SK-N-SH treated with all-trans-retinoic acid at 6 μM for 48 hours (cell line): ENCODE results near the gene DLG2.
"Not testable (repeated sequence)": the region's sequence is repeated elsewhere in the genome, so short reads cannot be mapped to it uniquely, and the experiment has no call there.

ENCODE experiments used
- ATAC-seq: fragments of 200-7000 bp; cut with Tn5 transposase; 3 replicates; pipeline ENCODE4 v1.9.1; 2020; ENCODE audit warnings: mild to moderate bottlenecking, moderate library complexity
- ARNTL ChIP-seq: fragments of 450-650 bp; formaldehyde crosslinking; IDR thresholded peaks from 2 replicates; pipeline ENCODE4 v1.5.0; 2020; ENCODE audit warnings: low read depth, mild to moderate bottlenecking, moderate library complexity, borderline replicate concordance
- BACH2 ChIP-seq: fragments of 250-450 bp; sonication (Bioruptor Pico); IDR thresholded peaks from 2 replicates; pipeline ENCODE4 v1.9.0; 2021; ENCODE audit warnings: mild to moderate bottlenecking, borderline replicate concordance
- CSDC2 ChIP-seq: fragments of 250-450 bp; sonication (Bioruptor Pico); IDR thresholded peaks from 2 replicates; pipeline ENCODE4 v1.5.0; 2020; ENCODE audit warnings: mild to moderate bottlenecking, moderate library complexity
- CSRNP3 ChIP-seq: fragments of 250-450 bp; sonication (Bioruptor Pico); IDR thresholded peaks from 2 replicates; pipeline ENCODE4 v1.5.1; 2021; ENCODE audit warnings: mild to moderate bottlenecking, moderate library complexity
- ESRRG ChIP-seq: fragments of 250-450 bp; sonication (Bioruptor Pico); IDR thresholded peaks from 2 replicates; pipeline ENCODE4 v1.6.1; 2021; ENCODE audit warnings: mild to moderate bottlenecking
- GLIS3 ChIP-seq: fragments of 250-450 bp; sonication (Bioruptor Pico); IDR thresholded peaks from 2 replicates; pipeline ENCODE4 v1.5.0; 2020; ENCODE audit warnings: mild to moderate bottlenecking, moderate library complexity
- ISL1 ChIP-seq: fragments of 250-450 bp; sonication (Bioruptor Pico); IDR thresholded peaks from 2 replicates; pipeline ENCODE4 v2.1.2; 2022; ENCODE audit warnings: mild to moderate bottlenecking, moderate library complexity
- OSR1 ChIP-seq: fragments of 250-450 bp; sonication (Bioruptor Pico); IDR thresholded peaks from 2 replicates; pipeline ENCODE4 v1.8.0; 2022; ENCODE audit warnings: moderate library complexity, mild to moderate bottlenecking, inconsistent platforms
- PATZ1 ChIP-seq: fragments of 250-450 bp; sonication (Bioruptor Pico); IDR thresholded peaks from 2 replicates; pipeline ENCODE4 v1.8.0; 2020; ENCODE audit warnings: mild to moderate bottlenecking, moderate library complexity, borderline replicate concordance
- POU6F1 ChIP-seq: fragments of 250-450 bp; sonication (Bioruptor Pico); IDR thresholded peaks from 2 replicates; pipeline ENCODE4 v1.8.0; 2021; ENCODE audit warnings: low read depth, mild to moderate bottlenecking, moderate library complexity, borderline replicate concordance
- PPARA ChIP-seq: fragments of 250-450 bp; sonication (Bioruptor Pico); IDR thresholded peaks from 2 replicates; pipeline ENCODE4 v1.5.0; 2020; ENCODE audit warnings: mild to moderate bottlenecking, borderline replicate concordance
- RARB ChIP-seq: fragments of 250-450 bp; sonication (Bioruptor Pico); IDR thresholded peaks from 2 replicates; pipeline ENCODE4 v1.8.0; 2021; ENCODE audit warnings: mild to moderate bottlenecking, moderate library complexity
- SNAI2 ChIP-seq: fragments of 250-450 bp; sonication (Bioruptor Pico); IDR thresholded peaks from 2 replicates; pipeline ENCODE4 v1.5.0; 2020; ENCODE audit warnings: mild to moderate bottlenecking, moderate library complexity
- ZC3H10 ChIP-seq: fragments of 250-450 bp; sonication (Bioruptor Pico); IDR thresholded peaks from 2 replicates; pipeline ENCODE4 v1.5.1; 2021; ENCODE audit warnings: mild to moderate bottlenecking, moderate library complexity
- ZFP3 ChIP-seq: fragments of 250-450 bp; sonication (Bioruptor Pico); IDR thresholded peaks from 2 replicates; pipeline ENCODE4 v1.5.0; 2020; ENCODE audit warnings: mild to moderate bottlenecking, moderate library complexity
- ZFP30 ChIP-seq: fragments of 450-650 bp; formaldehyde crosslinking; IDR thresholded peaks from 2 replicates; pipeline ENCODE4 v1.5.0; 2022; ENCODE audit warnings: mild to moderate bottlenecking, moderate library complexity
- ZNF565 ChIP-seq: fragments of 450-650 bp; formaldehyde crosslinking; conservative IDR thresholded peaks from 2 replicates; pipeline ENCODE4 v1.5.0; 2020; ENCODE audit warnings: low read depth, mild to moderate bottlenecking, moderate library complexity
- ZNF8 ChIP-seq: fragments of 450-650 bp; formaldehyde crosslinking; IDR thresholded peaks from 2 replicates; pipeline ENCODE4 v1.5.0; 2020; ENCODE audit warnings: mild to moderate bottlenecking, moderate library complexity
- TF ChIP-seq, protein P1 (sequence below): fragments of 250-450 bp; sonication (Bioruptor Pico); IDR thresholded peaks from 2 replicates; pipeline ENCODE4 v1.5.1; 2020; ENCODE audit warnings: low read depth, mild to moderate bottlenecking, moderate library complexity
- TF ChIP-seq, protein P2 (sequence below): fragments of 250-450 bp; sonication (Bioruptor Pico); IDR thresholded peaks from 2 replicates; pipeline ENCODE4 v1.5.0; 2020; ENCODE audit warnings: mild to moderate bottlenecking, moderate library complexity

The DLG2 gene

GRCh38 chr11:83601201-83601913 lies 2025.8 kb downstream of the DLG2 start:
- no peak for ATAC-seq
- TF ChIP-seq ESRRG (CRISPR knock-in tag) (no peak), OSR1 (CRISPR knock-in tag) (no peak), ARNTL (CRISPR knock-in tag) (no peak), ZFP3 (CRISPR knock-in tag) (no peak), ISL1 (CRISPR knock-in tag) (no peak)

GRCh38 chr11:83600661-83601060 lies 2026.5 kb downstream of the DLG2 start:
- TF ChIP-seq GLIS3 (CRISPR knock-in tag): no peak
- TF ChIP-seq POU6F1 (CRISPR knock-in tag): no peak
- no peak for ATAC-seq

DNA sequence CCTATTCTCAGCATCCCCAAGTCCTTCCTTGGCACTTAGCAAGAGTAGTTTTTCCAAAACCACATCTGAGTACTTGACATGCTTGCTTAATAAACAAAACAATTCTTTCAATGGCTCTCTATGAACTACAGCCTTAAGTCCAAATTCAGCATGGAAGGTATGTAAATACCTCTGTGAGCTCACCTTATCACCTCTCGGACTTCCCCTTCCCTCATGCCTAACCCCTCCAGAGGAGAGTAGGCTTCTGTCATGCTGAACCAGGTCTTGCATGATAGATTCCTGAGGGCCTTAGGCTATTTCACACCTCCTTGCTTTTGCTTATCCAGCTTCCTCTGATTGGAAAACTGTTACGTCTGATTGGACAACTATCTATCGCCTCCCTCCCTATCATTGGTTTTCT lies 2028.1 kb downstream of the DLG2 start:
- ATAC-seq: no peak
- no peak for TF ChIP-seq RARB (CRISPR knock-in tag)
- TF ChIP-seq CSDC2 (CRISPR knock-in tag): no peak
- TF ChIP-seq ZNF565 (CRISPR knock-in tag): no peak
- TF ChIP-seq, protein P1, sequence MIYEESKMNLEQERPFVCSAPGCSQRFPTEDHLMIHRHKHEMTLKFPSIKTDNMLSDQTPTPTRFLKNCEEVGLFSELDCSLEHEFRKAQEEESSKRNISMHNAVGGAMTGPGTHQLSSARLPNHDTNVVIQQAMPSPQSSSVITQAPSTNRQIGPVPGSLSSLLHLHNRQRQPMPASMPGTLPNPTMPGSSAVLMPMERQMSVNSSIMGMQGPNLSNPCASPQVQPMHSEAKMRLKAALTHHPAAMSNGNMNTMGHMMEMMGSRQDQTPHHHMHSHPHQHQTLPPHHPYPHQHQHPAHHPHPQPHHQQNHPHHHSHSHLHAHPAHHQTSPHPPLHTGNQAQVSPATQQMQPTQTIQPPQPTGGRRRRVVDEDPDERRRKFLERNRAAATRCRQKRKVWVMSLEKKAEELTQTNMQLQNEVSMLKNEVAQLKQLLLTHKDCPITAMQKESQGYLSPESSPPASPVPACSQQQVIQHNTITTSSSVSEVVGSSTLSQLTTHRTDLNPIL (CRISPR knock-in tag): no peak
- TF ChIP-seq PPARA (CRISPR knock-in tag): no peak
- no peak for TF ChIP-seq GLIS3 (CRISPR knock-in tag)
- TF ChIP-seq SNAI2: no peak
- TF ChIP-seq, protein P2, sequence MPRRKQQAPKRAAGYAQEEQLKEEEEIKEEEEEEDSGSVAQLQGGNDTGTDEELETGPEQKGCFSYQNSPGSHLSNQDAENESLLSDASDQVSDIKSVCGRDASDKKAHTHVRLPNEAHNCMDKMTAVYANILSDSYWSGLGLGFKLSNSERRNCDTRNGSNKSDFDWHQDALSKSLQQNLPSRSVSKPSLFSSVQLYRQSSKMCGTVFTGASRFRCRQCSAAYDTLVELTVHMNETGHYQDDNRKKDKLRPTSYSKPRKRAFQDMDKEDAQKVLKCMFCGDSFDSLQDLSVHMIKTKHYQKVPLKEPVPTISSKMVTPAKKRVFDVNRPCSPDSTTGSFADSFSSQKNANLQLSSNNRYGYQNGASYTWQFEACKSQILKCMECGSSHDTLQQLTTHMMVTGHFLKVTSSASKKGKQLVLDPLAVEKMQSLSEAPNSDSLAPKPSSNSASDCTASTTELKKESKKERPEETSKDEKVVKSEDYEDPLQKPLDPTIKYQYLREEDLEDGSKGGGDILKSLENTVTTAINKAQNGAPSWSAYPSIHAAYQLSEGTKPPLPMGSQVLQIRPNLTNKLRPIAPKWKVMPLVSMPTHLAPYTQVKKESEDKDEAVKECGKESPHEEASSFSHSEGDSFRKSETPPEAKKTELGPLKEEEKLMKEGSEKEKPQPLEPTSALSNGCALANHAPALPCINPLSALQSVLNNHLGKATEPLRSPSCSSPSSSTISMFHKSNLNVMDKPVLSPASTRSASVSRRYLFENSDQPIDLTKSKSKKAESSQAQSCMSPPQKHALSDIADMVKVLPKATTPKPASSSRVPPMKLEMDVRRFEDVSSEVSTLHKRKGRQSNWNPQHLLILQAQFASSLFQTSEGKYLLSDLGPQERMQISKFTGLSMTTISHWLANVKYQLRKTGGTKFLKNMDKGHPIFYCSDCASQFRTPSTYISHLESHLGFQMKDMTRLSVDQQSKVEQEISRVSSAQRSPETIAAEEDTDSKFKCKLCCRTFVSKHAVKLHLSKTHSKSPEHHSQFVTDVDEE: no peak
- TF ChIP-seq BACH2 (CRISPR knock-in tag): no peak
- TF ChIP-seq ISL1 (CRISPR knock-in tag): no peak
- TF ChIP-seq CSRNP3 (CRISPR knock-in tag): no peak
- TF ChIP-seq ZC3H10 (CRISPR knock-in tag): no peak
- TF ChIP-seq ARNTL (CRISPR knock-in tag): no peak
- no peak for TF ChIP-seq ZNF8 (CRISPR knock-in tag)
- TF ChIP-seq ZFP3 (CRISPR knock-in tag): no peak
- TF ChIP-seq ESRRG (CRISPR knock-in tag): no peak
- TF ChIP-seq, all 23 proteins: peak for 0

DNA sequence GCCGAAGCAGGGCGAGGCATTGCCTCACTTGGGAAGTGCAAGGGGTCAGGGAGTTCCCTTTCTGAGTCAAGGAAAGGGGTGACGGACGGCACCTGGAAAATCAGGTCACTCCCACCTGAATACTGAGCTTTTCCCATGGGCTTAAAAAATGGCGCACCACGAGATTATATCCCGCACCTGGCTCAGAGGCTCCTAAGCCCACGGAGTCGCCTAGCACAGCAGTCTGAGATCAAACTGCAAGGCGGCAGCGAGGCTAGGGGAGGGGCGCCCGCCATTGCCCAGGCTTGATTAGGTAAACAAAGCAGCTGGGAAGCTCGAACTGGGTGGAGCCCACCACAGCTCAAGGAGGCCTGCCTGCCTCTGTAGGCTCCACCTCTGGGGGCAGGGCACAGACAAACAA lies 2039.3 kb downstream of the DLG2 start:
- ATAC-seq: not testable (repeated sequence)

GRCh38 chr11:83583757-83584366 lies 2043.3 kb downstream of the DLG2 start:
- TF ChIP-seq ISL1 (CRISPR knock-in tag) (no peak; the same call in 1 of the 2 replicates), RARB (CRISPR knock-in tag) (no peak), CSRNP3 (CRISPR knock-in tag) (no peak), CSDC2 (CRISPR knock-in tag) (no peak), ARNTL (CRISPR knock-in tag) (no peak), ZFP30 (CRISPR knock-in tag) (no peak), OSR1 (CRISPR knock-in tag) (no peak), PATZ1 (CRISPR knock-in tag) (no peak)
- TF ChIP-seq, protein P1 (CRISPR knock-in tag): no peak

More at GRCh38 chr11:83583757-83584366, 2043.3 kb downstream of the DLG2 start:
- ATAC-seq: peak; percentile 93
